HG02678 (cell line): ENCODE data around the gene CENPF.
"Not testable (repeated sequence)": the region's sequence is repeated elsewhere in the genome, so short reads cannot be mapped to it uniquely, and the experiment has no call there.

Experiments used
- ATAC-seq: cut with Tn5 transposase; IDR thresholded peaks from one replicate; pipeline ENCODE4 v1.9.1; 2021; ENCODE audit warnings: mild to moderate bottlenecking, moderate library complexity; ENCODE audit not compliant: unreplicated experiment

Gene CENPF

DNA sequence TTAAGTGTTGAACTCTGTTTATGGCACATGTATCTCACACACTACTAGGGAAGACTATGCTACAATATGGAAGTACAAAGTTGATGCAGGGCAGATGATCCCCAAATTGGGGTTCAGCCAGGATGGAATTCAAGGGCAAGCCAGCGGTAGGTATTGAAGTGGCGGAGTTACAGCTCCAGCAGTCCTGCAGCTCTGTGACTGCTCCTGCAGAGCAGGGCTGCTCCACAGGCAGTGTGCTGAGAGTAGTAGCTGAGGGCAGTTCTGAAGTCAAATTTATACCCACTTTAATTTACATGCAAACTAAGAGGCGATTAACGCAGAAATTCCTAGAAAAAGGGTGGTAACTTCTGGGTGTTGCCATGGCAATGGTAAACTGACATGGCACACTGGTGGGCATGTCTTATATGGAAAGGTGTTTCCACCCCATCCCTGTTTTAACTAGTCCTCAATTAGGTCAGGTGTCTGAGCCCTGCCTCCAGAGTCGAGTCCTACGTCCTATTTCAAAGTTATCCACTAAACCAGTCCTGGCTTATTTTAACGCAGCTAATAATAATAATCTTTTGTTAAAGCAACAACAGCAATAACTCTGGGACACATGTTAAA, 20.6 kb upstream of the CENPF start:
- ATAC-seq = no peak

DNA sequence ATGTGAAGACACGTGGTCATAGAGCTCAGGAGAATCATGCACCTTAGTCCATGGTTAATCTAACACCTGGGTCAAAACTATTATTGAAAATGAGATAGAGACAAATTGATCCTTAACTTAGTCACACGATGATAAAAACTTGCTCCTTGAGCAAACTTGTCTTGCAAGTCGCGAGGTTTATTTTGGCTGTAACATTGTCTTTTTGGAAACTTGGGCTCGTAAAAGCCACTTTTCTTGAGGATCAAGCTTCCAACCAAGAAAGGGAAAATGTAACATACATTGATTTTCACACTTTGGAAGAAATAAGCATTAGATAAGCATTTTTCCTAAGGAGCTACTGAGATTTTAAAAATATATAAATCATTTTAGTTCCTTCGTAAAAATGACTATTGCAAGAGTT, 19.9 kb upstream of the CENPF start:
- ATAC-seq = no peak

DNA sequence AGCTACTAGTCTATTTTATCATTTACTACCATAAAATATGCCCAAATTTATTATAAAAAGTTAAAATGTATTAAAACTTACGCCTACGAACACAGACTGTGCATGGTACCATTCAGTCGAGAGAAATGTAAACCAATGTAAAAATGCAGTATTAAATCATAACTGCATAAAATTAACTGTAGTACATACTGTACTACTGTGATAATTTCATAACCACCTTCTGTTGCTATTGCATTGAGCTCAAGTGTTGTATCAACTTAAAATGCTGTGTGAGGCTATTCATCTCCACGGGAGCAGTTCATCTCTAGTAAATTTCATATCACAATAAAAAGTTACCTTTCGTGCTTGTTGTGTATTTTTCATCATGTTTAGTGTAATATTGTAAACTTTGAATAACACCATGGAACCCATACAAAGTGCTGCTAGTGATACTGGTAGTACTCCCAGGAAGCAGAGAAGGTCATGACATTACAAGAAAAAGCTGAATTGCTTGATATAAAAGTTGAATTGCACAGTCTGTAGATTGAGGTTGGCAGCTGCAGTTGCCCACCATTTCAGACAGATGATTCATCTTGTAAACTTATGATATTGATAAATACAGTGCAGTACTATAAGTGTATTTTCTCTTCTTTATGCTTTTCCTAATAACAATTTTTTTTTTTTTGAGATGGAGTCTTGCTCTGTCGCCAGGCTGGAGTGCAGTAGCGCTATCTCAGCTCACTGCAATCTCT, 19.0 kb upstream of the CENPF start:
- no peak for ATAC-seq

DNA sequence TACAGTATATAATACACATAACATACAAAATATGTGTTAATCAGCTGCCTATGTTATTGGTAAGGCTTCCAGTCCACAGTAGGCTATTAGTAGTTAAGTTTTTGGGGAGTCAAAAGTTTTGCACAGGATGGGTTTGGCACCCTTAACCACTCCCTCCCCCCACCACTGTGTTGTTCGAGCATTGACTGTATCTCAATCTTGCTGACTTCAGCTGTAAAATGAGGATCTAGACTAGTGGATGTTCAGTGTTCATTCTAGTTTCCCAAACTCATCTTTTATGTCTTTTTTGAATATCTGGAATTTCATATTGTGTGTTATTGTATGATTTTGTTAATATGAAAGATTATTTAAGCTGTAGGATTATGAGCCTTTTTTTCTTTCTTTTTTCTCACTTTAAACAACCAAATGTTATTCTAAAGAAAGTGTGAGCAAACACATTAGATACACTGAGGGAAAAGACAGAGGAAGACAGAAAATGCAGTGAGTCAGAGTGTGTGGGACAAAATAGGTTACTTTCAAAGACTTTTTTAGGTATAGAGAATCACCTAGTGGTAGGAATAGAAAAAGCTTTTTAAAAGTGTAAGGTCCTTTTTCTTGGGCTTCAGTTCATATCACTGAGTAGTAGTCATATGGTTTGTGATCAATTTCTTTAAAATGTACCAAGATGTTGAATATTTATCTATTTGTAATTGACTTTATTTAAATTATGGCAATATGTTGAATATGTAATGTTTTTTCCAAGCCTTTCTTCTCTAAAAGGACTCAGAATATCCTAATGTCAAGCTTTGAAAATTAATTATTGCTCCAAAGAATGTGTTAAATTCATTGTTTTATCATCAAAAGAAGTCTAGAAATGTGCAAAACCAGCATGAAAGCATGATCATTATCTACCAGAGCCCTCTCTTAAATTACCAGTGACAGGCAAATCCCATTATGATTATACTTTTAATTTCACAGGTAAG, 17.9 kb upstream of the CENPF start:
- ATAC-seq = peak; percentile 79

DNA sequence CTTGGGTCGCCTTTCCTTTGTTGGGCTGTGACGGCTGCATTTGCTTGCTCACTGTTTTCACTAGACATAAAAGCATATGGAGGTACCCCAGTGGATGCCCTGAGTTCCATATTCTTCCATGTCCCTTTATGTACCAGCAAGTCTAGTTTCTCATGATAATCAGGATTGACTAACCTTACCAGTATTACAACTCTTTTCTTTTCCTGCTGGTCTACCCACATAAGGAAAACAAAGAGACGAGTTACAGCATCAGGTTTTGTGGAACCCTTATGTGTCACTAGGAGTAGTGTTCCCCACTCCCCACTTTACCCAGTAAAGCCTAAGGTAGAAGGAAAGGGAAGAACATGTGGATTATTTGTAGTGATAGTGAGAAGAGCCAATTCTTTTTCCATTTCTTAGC, 16.4 kb upstream of the CENPF start:
- no peak for ATAC-seq

DNA sequence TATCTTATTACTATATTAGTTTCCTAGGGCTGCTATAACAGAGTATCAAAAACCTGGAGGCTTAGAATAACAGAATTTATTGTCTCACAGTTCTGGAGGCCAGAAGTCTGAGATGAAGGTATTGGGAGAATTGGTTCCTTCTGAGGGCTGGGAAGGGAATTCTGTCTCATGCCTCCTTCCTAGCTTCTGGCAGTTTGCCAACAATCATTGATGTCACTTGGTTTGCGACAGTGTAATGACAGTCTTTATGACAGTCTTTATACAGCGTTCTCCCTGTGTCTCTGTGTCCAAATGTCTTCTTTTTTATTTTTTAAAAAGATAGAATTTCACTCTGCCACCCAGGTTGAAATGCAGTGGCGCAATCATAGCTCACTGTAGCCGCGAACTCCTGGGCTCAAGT, 15.8 kb upstream of the CENPF start:
- no peak for ATAC-seq

DNA sequence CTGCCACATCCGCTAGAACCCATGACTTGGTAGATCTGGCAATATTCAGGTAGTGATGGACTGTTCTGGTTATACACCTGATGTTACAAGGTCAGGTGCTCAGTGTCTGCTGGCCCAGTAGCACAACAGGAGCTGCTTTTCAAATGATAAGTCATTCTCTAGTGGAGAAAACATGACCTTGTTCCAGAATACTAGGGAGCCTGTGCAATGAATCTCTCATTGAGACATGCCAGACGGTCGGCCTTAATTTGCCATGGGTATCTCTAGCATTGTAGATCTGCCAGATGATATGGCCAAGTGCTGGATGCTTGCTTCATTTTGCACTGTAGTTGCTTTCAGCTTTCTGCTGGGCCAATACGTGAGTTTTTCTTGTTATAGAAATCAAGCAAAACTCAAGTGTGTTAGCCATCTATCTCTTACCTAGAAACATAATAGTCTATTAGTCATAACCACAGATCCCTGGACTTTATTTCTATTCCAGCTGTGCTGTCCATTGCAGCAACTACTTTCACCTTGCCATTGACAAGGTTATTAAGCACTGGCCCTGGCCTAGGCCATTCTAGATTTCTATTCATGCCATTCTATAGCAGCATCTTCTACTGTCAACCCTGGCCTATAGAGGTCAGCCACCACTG, 13.9 kb upstream of the CENPF start:
- ATAC-seq = no peak

DNA sequence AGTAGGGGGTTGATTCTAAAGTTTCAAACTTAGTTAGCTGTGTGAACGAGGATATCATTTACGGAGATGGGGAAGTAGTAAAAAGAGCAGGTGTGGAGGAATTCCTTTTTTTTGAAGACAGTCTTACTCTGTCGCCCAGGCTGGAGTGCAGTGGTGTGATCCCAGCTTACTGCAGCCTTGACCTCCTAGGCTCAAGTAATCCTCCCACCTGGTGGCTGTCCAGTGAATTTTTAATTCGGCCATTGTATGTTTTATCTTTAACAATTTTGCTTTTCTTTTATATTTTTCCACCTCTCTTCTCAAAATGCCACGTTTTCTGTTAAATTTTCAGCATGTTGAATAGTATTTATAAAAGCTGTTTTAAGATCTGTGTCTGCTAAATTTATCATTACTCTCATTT, 12.3 kb upstream of the CENPF start:
- ATAC-seq = no peak

DNA sequence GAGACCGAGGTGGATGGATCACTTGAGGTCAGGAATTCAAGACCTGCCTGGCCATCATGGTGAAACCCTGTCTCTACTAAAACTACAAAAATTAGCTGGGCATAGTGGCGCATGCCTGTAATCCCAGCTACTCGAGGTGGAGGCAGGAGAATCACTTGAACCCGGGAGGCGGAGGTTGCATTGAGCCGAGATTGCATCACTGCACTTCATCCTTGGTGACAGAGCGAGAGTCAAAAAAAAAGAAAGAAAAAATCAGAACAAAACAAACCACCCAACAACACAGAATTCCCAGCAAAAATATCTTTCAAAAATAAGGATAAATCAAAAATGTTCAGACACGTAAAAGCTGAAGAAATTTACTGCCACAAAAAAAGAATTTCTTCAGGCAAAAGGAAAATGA, 11.1 kb upstream of the CENPF start:
- ATAC-seq = not testable (repeated sequence)

DNA sequence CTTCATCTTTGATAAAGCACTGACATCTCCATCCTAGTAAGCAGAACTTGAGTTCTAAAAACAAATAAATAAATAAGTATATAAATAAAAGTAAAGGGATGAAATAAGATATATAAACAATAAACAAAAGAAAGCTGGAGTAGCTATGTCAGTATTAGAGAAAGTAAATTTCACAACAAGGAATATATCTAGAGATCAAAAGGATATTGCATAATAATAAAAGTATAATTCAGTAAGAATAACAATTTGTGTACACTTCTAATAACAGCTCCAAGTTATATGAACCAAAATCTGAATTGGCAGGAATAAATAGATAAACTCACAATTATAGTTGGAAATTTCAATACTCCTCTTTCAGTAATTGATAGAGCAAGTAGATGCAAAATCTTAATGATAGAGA, 9.8 kb upstream of the CENPF start:
- ATAC-seq = no peak

DNA sequence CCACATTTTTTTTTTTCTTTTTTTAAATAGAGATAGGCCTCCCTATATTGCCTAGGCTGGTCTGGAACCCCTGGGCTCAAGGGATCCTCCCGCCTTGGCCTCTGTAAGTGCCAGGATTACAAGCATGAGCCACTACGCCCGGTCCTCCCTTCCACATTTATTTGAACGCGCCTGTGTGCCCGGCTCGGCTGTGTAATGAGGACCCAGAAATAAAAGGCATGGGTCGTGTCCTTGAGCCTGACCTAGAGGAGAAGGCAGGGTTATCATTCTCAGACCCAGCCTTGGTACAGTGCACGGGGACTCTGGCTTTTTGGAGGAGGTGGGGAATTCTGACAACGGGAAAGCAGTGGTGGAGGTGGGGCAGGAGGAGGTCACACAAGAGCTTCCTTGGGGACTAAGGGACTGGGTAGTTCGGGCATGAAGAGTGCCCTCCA, 841 bp downstream of the CENPF start:
- ATAC-seq = no peak

DNA sequence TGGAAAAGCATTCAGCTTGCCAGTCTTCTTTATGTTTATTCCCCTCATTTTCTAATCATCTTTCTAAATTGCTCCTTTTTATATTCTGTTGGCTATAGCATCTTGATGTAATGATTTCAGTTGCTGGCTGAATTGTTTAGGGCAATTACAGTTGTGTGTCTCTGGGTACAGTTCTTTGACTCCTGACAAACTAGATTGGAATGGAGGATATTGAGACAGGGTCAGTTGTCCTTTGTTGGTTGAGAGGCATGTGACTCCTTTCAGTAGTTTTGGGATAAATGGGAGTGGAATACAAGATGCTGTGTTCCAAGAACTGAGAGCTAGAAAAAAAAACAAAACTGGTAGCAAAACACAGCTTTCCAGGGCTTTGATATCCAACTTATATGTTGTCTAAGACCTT, 1.5 kb downstream of the CENPF start:
- no peak for ATAC-seq

DNA sequence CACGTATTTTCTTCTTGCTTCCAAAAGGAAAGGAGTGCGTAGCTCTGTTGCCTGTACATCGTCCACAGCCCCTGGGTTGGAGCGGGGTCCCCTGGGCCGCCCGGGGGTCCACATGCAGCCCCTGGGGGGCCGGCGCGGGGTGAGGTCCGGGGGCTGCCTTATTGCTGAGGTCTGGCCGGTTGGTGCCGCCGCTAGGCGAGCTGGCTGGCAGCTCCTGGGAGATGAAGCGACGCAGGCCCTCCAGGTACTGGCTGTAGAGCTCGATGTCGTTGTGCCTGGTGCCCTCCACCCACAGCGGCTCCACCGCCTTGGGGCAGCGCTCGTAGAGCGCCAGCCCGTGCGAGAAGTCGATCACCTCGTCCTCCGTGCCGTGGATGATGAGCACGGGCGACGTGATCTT, 2.5 kb downstream of the CENPF start:
- ATAC-seq = not testable (repeated sequence)

DNA sequence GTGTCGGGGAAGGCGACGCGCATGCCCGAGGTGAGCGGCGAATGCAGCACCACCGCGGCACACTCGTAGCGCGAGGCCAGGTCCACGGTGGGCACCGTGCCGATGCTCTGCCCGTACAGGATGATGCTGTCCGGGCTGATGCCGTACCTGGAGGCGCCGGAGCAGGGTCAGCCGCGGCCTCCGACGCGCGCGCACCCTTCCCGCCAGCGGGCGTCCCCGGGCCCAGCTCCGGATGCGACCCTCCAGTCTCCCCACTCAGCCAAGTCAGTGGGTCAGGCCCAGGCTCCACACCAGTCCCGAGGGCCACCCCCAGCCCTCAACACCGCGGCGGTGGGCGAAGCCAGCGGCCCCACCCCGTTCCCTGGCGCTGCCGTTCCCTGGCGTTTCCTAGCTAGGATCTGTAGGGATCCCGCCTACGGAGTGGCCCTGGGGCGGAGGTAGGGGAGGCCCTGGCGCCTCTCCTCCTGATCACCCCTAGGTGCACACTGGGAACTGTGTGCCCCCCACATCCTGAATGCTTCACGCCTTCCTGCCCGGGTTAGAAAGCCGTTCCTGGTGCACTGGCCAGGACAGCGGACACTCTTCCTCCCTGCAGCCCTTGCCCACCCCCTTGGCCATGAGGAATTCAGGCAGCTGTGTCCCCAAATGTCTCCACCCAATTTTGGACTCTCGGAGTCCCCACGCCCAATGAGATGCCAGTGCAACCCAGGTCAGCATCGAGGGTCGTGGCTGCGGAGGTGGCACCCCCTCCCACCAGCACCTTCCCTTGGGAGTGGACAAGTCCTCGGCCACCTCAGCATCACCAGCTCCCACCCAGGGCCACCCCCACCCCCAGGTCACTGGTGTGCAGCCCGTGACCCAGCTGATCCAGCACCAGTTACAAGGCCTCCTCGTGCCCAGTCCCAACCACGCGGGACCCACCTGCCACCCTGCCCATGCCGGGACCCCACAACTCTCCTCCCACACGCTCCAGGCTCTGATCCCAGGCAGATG, 3.2 kb downstream of the CENPF start:
- ATAC-seq = not testable (repeated sequence)

DNA sequence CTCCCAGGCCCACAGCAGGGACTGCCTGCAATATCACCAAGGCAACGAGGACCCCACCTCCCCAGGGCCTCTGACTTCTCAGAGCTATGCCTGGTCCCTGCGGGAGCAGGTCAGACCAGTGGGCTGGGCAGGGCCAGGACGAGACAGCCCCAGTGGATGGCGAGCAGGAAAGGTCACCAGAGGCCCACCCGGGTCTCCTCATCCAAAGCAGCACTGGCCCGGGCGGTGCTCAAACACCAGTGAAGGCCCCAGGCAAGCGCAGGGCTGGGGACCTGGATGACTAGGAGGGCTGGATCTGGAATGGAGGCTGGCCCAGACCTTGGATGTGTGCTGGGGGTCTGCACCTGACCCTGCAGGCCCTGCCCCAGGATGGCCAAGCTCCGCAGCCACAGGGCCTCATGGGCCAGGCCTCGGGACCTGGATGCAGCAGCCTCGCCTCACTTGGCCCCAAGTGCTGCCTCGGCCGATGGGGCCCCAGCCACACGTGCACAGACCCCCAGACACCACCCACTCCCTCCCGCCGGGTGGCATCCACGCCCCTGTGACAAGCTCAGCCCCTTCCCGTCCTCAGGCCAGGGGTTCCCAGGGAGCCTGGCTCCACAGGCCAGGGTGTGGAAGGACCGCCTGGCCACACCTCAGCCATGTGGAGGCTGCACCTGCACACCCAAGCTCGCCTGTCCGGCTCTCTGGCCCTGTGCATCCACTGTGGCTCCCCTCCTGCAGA, 4.7 kb downstream of the CENPF start:
- not testable (repeated sequence) for ATAC-seq

DNA sequence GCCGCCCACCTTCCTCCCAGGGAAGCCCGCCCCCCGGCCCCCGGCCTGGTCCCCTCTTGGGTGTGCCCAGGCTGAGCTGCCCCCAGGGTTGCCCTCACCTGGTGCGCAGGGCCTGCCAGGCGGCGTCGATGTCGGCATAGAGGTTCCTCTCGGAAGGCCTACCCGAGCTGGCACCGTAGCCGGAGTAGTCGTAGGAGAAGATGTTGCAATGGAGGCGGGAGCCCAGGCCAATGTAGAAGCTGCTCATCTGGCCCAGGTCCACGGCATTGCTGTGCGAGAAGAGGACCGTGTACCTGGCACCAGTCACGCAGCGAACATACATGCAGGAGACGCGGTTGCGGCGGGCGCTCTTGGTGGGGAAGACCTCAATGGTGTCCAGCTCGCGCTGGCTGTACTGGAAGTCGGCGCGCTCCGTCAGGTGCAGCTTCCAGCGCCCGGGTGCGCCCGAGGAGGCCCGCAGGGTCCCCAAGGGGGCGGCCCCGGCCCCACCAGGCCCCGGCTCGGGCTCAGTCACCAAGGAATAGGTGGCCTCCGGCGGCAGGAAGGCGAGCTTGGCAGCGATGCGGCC, 5.3 kb downstream of the CENPF start:
- ATAC-seq = not testable (repeated sequence)

DNA sequence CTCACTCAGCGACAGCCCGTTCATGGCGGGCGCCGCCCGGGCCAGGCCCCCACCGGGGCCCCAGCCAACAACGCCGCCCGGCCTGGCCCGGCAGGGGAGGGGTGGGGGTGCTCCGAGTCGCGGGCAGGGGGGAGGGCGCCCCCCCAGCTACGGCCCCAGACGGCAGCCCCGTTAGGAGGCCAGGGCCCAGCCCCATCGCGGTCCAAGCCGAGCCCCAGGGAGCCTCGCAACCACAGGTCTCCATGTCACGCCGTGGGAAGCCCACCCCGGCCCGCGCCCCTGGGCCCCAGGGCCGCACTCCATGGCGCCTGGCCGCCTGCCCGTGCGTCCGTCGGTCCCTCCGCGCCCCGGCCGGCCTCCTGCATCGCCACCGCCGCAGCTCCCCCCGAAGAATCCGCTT, 5.8 kb downstream of the CENPF start:
- not testable (repeated sequence) for ATAC-seq

DNA sequence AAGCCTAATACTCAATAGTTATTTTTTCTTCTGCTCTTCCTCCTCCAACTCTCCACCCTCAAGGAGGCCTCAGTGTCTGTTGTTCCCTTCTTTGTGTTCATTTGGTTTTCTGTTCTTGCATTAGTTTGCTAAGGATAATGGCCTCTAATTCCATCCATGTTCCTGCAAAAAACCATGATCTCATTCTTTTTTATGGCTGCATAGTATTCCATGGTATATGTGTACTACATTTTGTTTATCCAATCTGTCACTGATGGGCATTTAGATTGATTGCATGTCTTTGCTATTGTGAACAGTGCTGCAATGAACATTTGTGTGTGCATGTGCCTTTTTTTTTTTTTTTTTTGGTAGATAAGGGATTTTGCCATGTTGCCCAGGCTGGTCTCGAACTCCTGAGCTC, 6.7 kb downstream of the CENPF start:
- ATAC-seq = no peak

DNA sequence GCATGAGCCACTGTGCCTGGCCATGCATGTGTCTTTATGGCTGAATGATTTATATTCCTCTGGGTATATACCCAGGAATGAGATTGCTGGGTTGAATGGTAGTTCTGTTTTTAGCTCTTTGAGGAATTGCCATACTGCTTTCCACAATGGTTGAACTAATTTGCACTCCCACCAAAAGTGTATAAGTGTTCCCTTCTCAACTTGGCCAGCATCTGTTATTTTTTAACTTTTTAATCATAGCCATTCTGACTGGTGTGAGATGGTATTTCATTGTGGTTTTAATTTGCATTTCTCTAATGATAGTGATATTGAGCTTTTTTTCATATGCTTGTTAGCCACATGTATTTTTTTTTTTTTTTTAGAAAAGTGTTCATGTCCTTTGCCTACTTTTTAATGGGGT, 7.1 kb downstream of the CENPF start:
- ATAC-seq = not testable (repeated sequence)
